ENCODE measurements around the gene PHKA2.

The PHKA2 gene

DNA sequence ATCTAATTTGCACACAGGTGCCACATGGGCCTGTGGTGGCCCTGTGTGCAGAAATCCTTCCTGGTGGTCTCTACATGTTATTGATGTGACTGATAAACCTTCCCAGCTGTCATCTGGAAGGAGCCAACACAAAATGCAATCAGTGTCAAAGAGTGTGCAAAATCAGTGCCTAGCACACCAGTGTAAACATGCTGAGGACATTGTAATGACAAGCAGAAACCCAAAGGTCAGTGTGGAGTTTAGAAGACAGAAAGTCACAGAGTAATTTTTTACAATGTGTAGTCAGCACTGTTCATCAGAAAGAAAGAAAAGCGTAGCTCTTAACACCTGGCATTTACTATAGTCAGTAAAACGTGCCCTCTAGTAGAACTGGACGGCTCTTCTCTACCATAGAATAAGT is 50.3 kb downstream of the PHKA2 start:
- H3K27me3 ChIP-seq (ENCODE audit: insufficient read depth, low read length, poor library complexity, severe bottlenecking): no peaks in the 10 kb centered on the region

DNA sequence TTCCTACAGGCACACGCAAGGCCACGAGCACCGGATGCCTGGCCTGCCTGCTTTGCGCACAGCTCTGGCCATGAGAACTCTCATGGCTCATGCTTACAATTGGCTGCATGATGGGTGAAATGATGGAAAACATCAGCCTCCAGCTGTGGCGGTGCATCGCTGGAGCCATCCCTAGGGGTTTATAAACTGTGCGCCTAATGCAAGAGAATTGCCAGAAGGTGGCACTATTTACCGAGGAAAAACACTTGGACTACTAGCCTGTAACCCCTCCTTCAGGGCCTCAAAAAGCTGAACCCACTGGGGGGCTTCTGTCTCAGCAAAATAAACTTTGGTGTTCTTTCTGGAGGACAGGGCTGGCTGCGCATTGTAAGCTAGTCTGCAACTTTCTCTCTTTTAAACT is 51.9 kb downstream of the PHKA2 start:
- Histone ChIP-seq H3K27me3 (ENCODE audit: insufficient read depth, low read length, poor library complexity, severe bottlenecking) (no peaks in the 10 kb centered on the region), H3K4me3 (ENCODE audit: low read length, poor library complexity, severe bottlenecking) (no peak overlapping the region), H3K9ac (ENCODE audit: low read depth, low read length, poor library complexity, severe bottlenecking) (no peak overlapping the region), H3K36me3 (ENCODE audit: insufficient read depth, low read length) (peaks cover 23% of the 10 kb centered on the region; the same call in 1 of the 2 replicates), H3K9me2 (replicated peaks; ENCODE audit: low read depth, low read length) (no peaks in the 10 kb centered on the region), H2AFZ (ENCODE audit: low read length) (no peak overlapping the region), H3K4me2 (ENCODE audit: low read depth, low read length, poor library complexity, severe bottlenecking) (no peak overlapping the region), H4K20me1 (ENCODE audit: insufficient read depth, low read length, poor library complexity, severe bottlenecking) (no peaks in the 10 kb centered on the region), H3K79me2 (ENCODE audit: insufficient read depth, low read length) (no peaks in the 10 kb centered on the region), H3K4me1 (ENCODE audit: insufficient read depth, low read length, poor library complexity, severe bottlenecking) (no peaks in the 10 kb centered on the region), H3K9me3 (ENCODE audit: insufficient read depth, low read depth, low read length) (no peaks in the 10 kb centered on the region), H3F3A (ENCODE audit: low read depth) (no peaks in the 10 kb centered on the region)
- TF ChIP-seq, protein P1, sequence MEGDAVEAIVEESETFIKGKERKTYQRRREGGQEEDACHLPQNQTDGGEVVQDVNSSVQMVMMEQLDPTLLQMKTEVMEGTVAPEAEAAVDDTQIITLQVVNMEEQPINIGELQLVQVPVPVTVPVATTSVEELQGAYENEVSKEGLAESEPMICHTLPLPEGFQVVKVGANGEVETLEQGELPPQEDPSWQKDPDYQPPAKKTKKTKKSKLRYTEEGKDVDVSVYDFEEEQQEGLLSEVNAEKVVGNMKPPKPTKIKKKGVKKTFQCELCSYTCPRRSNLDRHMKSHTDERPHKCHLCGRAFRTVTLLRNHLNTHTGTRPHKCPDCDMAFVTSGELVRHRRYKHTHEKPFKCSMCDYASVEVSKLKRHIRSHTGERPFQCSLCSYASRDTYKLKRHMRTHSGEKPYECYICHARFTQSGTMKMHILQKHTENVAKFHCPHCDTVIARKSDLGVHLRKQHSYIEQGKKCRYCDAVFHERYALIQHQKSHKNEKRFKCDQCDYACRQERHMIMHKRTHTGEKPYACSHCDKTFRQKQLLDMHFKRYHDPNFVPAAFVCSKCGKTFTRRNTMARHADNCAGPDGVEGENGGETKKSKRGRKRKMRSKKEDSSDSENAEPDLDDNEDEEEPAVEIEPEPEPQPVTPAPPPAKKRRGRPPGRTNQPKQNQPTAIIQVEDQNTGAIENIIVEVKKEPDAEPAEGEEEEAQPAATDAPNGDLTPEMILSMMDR (conservative IDR thresholded peaks at IDR 0.05; ENCODE audit: low read length): peak; percentile 45
- TF ChIP-seq EZH2phosphoT487 (IDR thresholded peaks at IDR 0.05; ENCODE audit: borderline replicate concordance): no peak

More for the DNA sequence above, 50.3 kb downstream of the PHKA2 start:
- Histone ChIP-seq H2AFZ (ENCODE audit: low read length) (no peak overlapping the region), H3K36me3 (ENCODE audit: insufficient read depth, low read length) (peaks cover 30% of the 10 kb centered on the region; the same call in 1 of the 2 replicates), H3K9me2 (replicated peaks; ENCODE audit: low read depth, low read length) (no peaks in the 10 kb centered on the region), H3K79me2 (ENCODE audit: insufficient read depth, low read length) (no peaks in the 10 kb centered on the region), H3K9ac (ENCODE audit: low read depth, low read length, poor library complexity, severe bottlenecking) (no peak overlapping the region), H4K20me1 (ENCODE audit: insufficient read depth, low read length, poor library complexity, severe bottlenecking) (no peaks in the 10 kb centered on the region), H3K4me2 (ENCODE audit: low read depth, low read length, poor library complexity, severe bottlenecking) (no peak overlapping the region), H3K4me1 (ENCODE audit: insufficient read depth, low read length, poor library complexity, severe bottlenecking) (no peaks in the 10 kb centered on the region), H3K9me3 (ENCODE audit: insufficient read depth, low read depth, low read length) (no peaks in the 10 kb centered on the region), H3K4me3 (ENCODE audit: low read length, poor library complexity, severe bottlenecking) (no peak overlapping the region), H3F3A (ENCODE audit: low read depth) (no peaks in the 10 kb centered on the region)
- TF ChIP-seq, protein P1 (conservative IDR thresholded peaks at IDR 0.05; ENCODE audit: low read length): no peak
- no peak for TF ChIP-seq EZH2phosphoT487 (IDR thresholded peaks at IDR 0.05; ENCODE audit: borderline replicate concordance)

DNA sequence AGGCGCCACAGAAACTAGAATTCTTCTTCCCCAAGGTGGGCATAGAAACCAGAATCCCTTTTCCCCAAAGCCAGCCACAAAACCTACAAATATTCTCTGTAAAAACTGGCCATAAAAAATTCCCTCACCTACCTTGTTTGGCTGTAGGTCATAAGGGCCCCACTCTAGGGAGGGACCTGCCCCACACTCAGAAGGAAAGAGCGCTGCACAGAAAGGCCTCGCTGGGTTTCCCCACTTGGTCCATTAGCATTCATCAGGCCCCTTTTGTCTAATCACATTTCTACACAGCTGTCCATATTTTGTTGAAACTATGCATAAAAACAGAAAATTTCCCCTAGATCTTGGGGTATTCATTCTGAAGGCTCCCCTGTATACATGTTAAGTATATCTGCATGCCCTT is 54.1 kb downstream of the PHKA2 start:
- Histone ChIP-seq H3K9me3 (ENCODE audit: insufficient read depth, low read depth, low read length) (no peaks in the 10 kb centered on the region), H3K79me2 (ENCODE audit: insufficient read depth, low read length) (no peaks in the 10 kb centered on the region), H3K9me2 (replicated peaks; ENCODE audit: low read depth, low read length) (no peaks in the 10 kb centered on the region), H2AFZ (ENCODE audit: low read length) (no peak overlapping the region), H3K9ac (ENCODE audit: low read depth, low read length, poor library complexity, severe bottlenecking) (no peak overlapping the region), H3K4me2 (ENCODE audit: low read depth, low read length, poor library complexity, severe bottlenecking) (no peak overlapping the region), H3F3A (ENCODE audit: low read depth) (no peaks in the 10 kb centered on the region), H3K36me3 (ENCODE audit: insufficient read depth, low read length) (peaks cover 38% of the 10 kb centered on the region; the same call in 1 of the 2 replicates), H3K4me3 (ENCODE audit: low read length, poor library complexity, severe bottlenecking) (no peak overlapping the region), H3K4me1 (ENCODE audit: insufficient read depth, low read length, poor library complexity, severe bottlenecking) (no peaks in the 10 kb centered on the region), H4K20me1 (ENCODE audit: insufficient read depth, low read length, poor library complexity, severe bottlenecking) (no peaks in the 10 kb centered on the region), H3K27me3 (ENCODE audit: insufficient read depth, low read length, poor library complexity, severe bottlenecking) (no peaks in the 10 kb centered on the region)
- TF ChIP-seq, protein P1 (conservative IDR thresholded peaks at IDR 0.05; ENCODE audit: low read length): no peak
- no peak for TF ChIP-seq EZH2phosphoT487 (IDR thresholded peaks at IDR 0.05; ENCODE audit: borderline replicate concordance)

Measured in Loucy (cell line).